GM19452 (cell line): ENCODE data around the gene CNBD2.
"Not testable (repeated sequence)": the region's sequence is repeated elsewhere in the genome, so short reads cannot be mapped to it uniquely, and the experiment has no call there.

Experiments used
- ATAC-seq: cut with Tn5 transposase; IDR thresholded peaks from one replicate; pipeline ENCODE4 v1.9.1; 2021; ENCODE audit not compliant: unreplicated experiment

The CNBD2 gene

DNA sequence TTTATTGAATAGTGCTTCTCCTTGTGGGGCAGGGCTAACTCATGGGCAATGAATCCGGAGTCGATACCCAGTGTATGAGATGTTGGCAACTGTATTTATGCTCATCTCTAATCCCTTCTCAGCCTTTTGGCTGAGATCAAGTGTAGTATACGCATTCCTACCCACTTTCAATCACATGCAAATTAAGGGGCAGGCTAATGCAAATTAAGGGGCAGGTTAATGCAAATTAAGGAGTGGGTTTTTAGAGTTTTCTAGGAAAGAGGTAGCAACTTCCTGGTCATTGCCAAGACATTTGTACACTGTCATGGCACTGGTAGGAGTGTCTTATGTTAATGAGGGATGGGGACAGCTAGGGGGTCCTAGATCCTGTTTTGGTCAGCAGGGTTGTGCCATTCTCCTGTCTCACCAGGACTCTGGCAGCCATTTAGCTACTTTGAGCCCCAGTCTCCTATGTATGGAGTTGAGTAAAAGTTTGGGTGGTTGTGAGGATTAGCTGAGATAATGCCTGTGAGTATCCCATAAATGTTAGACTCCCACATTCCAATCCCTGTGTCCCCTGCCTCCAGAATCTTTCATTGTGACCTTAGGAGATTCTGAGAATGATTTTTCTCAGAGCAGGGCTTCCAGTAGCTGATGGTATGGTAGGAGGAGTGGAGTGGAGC, at the start of gene CNBD2:
CNBD2 (plus strand) TSS at position 612 of the 662 bp plus-strand sequence. CDS start 173 bp downstream, outside the sequence.
- no peak for ATAC-seq

DNA sequence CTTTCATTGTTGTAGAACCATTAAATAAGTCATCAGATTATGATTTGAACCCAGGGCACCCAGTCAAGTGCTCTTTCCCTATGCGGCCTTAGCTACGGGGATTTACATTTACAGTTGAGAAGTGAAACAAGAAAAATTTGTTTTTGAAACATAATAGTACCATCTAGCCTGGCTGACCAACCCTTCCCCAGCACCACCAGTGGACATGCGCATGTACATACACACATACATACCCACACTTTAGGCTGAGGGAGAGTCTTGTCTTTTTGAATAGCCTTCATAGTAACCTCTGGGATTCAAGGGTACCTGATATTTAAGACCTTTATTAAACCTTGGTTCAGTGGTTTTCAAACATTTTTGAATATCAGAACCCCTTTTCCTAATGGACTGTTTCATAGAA, 47.9 kb upstream of the CNBD2 start:
- ATAC-seq = no peak

DNA sequence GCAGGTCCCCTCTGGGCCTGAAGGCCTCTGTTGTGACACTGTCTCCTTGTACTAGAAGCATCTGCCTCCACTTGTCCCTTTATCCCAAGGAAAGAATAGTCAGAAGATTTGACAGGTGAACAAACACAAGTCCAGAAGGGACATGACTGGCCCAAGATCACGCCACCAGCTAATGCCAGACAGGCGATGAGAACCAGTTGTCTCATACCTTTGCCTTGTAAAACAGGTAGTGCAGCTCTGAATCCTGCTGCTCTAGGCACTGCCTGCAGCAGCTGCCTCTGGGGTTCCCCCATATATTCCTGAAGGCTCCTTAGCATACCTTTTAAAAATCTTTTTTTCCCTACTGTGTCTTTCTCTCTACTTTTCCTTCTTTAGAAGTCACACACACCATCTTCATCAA, 39.1 kb upstream of the CNBD2 start:
- no peak for ATAC-seq

DNA sequence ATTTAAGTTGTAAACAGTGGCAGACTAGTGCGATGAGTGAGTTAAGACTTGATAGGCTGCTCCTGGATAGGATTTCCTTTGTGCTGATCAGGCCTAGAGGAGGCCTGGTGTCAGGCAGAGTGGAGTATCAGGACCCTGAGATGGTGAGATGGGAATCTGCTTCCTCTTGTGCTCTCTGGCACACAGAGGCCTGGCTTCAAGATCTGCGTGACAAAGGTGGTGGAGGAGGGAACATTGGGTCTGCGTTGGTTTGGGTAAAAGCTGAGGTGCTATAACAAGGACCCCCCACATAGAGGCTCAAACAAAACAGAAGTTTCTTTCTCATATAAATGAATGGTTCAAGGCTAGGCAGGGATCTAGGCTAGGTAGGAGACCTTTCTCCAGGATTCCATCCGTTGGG, 34.3 kb upstream of the CNBD2 start:
- ATAC-seq = no peak

DNA sequence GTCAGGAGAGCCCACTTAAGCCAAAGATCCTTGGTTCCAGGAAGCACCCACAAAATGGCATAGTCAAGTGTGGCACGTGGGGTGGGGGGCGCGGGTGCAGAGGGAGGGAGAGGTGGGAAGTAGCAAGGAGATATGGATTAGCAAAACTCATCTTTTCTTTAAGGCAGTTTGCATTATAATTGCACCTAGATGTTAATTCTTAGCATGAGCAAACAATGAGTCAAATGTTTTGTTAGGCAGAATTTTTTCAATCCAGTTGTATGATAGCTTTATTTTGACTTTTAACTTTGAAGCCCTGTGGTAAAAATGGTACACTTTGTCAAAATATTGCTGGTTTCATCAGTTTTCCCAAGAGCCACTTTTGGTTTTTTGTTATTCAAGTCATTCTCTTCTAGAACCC, 29.1 kb upstream of the CNBD2 start:
- ATAC-seq = no peak

DNA sequence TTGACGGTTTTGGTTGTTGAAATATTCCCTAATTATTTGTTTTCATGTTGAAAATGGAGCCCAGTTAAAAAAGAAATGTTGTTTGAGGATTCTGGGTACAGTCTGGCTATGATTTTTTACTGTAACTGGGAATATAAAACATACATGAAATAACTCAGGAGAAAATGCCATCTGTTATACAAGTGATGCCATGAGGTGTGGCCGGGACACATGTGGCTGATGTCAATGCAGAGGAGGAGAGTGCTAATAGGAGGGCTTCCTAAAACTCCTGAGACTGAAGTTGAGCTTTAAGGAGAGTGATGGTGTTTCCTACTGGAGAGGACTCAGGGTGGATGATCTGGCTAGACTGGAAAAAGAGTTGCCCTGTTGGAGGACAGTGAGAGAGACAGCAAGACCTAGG, 26.8 kb upstream of the CNBD2 start:
- no peak for ATAC-seq

DNA sequence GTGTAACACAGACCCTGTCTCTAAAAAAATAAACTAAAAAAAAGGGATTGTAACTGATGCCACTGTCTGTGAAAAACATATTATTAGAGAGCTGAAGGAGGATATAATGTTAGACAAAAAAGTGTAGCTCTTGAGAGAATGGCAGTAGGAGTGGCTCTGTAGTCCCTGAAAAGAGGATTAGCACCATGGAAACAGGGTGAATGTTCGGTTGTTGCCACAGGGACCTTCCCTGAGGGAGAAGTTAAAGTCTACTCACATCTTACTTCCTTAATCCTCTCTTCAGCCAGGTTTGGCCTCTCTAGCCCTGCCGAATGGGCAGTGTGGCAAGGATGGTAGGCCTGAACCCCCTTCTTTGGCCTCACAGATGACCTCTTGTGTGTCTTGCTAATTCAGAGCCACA, 26.1 kb upstream of the CNBD2 start:
- ATAC-seq = no peak

DNA sequence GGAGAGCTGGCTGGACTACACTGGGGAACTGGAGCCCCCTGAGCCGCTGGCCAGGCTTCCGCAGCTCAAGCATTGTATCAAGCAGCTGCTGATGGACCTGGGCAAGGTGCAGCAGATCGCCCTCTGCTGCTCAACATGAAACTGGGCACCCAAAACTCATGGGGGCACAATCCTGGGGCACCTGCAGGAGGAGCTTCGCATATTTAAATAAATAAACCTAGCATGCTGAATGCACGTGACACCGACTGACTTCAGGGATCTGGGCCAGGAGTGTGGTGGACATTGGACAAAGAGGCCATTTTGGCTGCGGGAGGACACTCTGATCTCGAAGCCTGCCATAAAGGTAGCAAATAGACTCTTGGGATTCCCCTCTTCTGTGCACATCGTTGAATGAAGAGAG, 20.9 kb upstream of the CNBD2 start:
- ATAC-seq = no peak

DNA sequence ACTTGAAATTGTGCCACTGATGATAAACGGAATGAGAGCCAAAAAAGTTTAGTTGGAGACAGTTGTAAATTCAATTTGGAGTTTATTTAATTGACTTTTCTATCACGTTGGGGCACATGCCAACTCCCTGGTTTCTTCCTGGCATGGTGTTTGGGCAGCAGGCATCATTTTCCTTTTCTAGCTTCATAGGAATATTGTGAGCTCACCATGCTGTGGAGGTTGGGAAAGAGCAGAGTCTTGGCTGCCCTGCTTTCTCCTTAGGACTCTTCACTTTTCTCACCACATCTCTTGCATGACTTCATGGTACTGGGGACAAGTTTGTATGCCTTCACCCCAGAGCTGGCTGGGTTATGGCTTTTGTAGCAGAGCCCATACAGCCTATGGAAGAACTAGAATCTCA, 20.5 kb upstream of the CNBD2 start:
- no peak for ATAC-seq

DNA sequence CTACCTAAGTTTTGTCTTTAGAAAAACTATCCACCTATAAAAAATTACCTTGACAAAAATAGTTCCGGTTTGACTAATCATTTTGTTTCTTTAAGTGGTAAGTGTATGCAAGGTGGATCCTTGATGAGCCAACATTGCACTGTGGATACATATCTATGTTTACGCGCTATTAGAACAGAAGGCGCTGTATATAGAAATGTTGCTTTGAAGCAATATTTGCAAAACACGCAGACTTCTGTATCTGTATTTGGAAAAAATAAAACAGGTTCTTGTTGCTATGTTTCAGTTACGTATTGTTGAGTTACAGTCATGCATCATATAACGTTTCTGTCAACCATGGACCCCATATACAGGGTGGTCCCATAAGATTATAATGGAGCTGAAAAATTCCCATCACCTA, 18.3 kb upstream of the CNBD2 start:
- no peak for ATAC-seq

DNA sequence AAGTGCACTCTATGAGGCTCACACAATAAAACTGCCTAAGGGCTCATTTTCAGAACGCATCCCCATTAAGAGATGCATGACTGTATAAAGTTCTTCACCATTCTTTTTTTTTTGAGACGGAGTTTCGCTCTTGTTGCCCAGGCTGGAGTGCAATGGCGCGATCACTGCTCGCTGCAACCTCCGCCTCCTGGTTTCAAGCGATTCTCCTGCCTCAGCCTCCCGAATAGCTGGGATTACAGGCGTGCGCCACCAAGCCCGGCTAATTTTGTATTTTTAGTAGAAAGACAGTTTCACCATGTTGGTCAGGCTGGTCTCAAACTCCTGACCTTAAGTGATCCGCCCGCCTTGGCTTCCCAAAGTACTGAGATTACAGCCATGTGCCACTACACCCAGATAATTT, 16.3 kb upstream of the CNBD2 start:
- ATAC-seq = not testable (repeated sequence)

DNA sequence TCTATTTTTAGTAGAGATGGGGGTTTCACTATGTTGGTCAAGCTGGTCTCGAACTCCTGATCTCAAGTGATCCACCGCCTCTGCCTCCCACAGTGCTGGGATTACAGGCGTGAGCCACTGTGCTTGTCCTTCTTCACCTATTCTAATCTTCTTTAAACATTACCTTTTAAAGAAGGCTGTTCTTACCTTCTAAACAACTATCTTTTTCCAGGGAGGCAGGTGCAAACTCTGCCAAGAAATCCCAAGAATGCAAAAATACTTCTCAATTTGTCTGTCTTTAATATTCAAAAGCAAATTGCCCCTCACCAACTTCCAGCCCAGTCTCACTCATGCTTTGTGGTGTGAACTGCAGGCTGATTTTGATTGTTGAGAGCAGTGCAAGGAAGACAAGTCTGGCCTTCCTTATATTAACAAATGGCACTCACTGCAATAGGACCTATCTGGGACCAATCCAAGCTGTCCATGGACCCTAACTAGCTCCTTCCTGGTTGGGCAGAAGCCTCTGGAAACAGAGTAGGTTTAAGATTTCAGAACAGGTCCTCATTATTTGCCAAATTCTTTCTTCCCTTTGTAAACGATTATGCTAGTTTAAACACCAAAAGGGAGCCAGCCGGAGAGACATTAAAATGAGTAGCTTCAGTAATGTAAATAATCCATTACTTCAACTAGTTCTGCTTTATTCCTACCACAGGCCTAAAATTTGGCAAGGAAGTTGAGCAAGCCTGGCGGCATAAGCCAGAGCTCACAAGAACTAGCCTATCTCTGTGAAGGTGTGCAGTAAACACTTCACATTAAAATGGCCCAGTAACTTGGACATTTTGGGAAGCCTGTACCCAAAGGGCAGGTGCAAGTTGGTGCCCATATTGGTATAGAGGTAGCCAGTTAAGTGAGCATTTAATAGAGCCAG, 15.7 kb upstream of the CNBD2 start:
- no peak for ATAC-seq

DNA sequence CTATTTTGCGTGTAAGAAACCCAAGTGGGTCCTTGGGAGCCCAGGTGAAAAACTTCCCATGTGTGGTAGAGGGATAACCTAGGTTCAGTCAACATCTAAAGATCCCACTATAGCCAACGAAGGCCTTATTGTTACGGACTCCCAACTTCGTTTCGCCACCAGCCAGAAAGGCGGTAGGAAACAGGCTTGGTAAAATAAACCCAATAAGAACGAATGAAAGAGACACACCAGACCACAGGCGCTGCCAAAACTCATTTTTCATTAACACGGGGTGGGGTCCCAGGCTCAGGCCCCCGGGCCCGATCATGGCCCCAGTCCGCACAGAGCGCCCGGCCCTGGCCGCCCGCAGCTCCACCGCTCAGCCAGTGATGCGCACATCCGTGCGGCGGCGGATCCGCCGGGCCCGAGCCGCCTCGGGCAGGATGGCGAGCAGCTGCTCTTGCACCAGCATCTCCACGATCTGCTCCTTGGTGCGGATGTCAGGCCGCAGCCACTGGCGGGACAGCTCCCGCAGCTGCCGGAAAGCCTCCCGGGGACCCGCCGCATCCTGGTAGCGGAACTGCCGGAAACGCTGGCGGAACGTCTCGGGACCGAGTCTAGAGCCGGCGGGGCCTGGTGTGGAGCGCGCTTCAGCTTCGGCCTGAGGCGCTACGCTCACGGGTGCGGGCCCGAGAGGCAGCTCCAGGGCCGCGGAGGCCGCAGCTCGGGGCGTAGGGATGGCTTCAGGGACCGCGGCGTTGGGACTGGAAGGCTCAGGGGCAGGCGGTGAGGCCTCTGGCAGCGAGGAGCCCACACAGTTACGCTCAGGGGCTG, 14.8 kb upstream of the CNBD2 start:
- ATAC-seq = peak; percentile 27

DNA sequence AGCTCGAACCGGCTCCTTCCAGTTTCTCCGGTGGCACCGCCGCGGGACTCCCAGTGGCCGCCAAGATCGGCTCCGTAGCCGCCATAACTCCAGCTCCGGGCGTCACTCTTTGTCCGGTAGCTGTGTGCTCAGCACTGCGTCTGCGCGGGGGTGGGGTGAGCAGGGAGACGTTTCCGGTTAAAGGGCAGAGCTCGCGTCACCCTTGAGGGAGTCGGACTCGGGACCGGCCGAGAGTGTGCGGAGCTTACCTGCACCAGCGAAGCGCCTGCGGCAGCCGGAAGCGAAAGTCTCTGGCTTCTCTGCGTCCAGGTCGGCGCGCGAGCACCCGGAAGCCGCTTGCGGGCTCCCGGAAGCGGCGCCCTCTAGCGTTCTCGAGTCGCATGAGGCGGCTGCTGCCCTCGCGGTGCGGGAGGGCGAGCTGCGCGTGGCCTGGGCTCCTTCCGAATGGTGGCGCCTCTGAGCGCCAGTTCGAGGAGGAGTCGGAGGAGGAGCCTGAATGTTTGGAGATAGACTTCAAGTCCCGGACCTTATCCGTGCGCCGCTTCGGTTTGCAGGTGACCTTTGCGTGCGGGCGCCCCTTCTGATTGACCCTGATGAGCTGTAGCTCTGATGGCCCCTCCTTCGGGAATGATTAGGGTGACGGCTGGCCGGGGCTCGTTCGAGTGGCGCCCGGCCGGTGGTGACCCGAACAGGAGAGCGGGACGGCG, 14.0 kb upstream of the CNBD2 start, which contains the start of gene SCAND1:
SCAND1 (minus strand) TSS at position 303 of the 707 bp plus-strand sequence; CDS start at position 85, 218 bp downstream.
- ATAC-seq = peak; percentile 88

DNA sequence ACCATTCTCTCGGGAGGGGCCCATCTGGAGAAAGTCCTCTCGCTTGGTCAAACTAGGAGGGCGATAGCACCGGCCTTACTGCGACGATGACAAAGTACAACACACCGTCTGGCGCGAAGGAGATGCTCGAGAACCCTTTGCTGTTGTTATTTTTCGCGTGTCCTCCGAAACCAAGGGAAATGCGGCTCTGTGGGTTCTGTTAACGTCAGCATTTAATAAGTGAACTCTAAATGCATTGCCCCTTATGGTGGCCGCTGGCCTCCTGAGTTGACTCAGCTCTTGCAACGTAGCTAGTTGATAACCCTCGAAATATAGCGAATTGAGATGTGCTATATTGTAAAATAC, 13.5 kb upstream of the CNBD2 start:
- no peak for ATAC-seq

DNA sequence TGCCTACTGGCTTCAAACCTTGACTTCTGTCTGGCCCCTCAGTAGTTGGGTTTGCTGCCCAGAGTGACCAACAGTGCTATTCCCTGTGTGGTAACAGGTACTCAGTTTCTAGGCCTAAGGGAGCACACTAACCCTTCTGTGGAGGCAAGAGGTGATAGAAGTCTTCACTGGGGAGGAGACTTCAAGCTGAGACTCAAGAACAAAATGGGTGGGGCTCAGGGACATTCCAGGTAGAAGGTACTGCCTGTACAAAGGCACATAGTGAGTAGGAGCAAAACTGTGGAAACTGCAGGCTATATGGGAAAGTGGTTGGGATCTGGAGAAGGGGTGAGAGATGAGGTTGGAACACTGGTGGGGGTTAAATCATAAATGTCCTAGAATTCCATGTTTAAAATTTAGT, 11.8 kb upstream of the CNBD2 start:
- ATAC-seq = no peak

DNA sequence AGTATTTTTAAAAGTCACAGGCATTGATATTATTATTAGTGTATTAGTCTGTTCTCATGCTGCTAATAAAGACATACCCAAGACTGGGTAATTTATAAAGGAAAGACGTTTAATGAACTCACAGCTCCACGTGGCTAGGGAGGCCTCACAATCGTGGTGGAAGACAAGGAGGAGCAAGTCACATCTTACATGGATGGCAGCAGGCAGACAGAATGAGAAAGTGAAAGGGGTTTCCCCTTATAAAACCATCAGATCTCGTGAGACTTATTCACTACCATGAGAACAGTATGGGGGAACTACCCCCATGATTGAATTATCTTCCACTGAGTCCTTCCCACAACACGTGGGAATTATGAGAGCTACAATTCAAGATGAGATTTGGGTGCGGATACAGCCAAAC, 9.1 kb upstream of the CNBD2 start:
- ATAC-seq = not testable (repeated sequence)

DNA sequence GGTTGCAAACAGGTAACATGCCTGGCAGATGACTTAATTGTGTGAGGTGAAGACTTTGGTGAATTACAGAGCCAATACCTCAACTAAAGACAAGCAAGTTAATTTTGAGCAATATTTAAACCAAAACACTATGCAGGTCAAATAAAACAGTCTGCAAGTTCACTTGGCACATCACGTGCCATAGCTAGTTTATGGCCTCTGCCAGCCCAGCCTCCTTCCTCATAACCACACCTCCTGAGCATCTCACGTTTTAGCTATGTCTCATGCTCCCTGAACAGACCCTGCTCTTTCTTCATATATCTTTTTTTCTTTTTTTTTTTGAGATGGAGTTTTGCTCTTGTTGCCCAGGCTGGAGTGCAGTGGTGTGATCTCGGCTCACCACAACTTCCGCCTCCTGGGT, 4.5 kb upstream of the CNBD2 start:
- ATAC-seq = no peak

DNA sequence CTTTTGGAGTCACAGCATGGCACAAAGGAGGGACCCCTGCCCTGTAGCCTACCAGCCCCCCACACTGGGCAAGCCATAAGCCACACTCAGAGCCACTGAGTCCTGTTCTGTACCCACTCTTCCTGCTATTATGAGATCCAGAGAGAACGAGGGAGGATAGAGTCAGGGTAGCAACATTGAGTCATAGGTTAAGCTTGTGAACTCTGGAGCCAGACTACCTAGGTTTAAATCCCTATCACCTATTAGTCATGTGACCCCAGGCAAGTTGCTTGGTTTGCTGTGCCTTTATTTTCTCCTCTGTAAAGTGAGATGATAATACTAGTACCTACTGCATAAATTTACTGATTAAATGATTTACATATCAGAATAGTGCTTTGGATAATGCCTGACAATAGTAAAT, 540 bp downstream of the CNBD2 start:
- no peak for ATAC-seq

DNA sequence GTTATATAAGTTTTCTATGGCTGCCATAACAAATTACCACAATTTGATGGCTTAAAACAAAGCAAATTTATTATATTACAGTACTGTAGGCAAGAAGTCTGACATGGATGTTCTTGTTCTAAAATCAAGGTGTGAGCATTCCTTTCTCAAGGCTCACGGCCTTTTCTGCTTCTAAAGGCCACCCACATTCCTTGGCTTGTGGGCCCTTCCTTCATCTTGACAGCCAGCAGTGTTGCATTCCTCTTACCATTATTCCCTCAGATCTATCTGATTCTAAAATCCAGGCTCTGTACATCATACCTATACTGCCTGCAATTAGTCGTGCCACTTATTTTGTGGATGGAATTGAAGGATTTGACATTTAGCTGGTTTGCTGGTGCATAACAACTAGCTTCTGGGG, 3.6 kb downstream of the CNBD2 start:
- ATAC-seq = no peak

DNA sequence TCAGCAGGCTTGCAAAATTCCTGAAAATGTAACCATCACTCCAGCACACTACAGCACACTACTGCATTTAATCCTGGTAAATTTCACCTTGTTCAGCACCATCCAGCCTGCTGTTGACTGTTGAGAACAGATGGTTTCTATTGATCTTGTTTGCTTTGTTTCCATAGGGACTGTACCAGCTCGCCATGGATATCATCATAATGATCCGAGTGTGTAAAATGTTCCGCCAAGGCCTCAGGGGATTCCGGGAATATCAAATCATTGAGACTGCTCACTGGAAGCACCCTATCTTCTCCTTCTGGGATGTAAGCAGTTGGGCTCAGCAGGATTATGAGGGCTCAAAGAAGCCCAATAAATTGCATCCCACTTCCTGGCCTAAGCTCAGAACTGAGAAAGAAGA, 4.1 kb downstream of the CNBD2 start:
- no peak for ATAC-seq
